ENCODE results near the gene VKORC1.

Gene VKORC1

GRCh38 chr16:31063495-31063842, 31.1 kb downstream of the VKORC1 start:
- H3K9me3 Mint-ChIP-seq, result no peaks in the 10 kb centered on the region
- peak overlapping the region; percentile 46 for H3K4me3 Mint-ChIP-seq
- CTCF ChIA-PET, result no interaction called here
- peak overlapping the region; percentile 16 for H3K27ac Mint-ChIP-seq
- H3K4me1 Mint-ChIP-seq, result peaks cover 40% of the 10 kb centered on the region
- DNase-seq, result no peak
- peaks cover 44% of the 10 kb centered on the region for H3K36me3 Mint-ChIP-seq
- no peaks in the 10 kb centered on the region for H3K27me3 Mint-ChIP-seq

GRCh38 chr16:31061813-31062440, 32.7 kb downstream of the VKORC1 start:
- Mint-ChIP-seq H3K4me1 (peaks cover 40% of the 10 kb centered on the region), H3K4me3 (no peak overlapping the region), H3K27me3 (no peaks in the 10 kb centered on the region), H3K27ac (peak overlapping the region; percentile 5), H3K36me3 (peaks cover 46% of the 10 kb centered on the region), H3K9me3 (no peaks in the 10 kb centered on the region)
- CTCF ChIA-PET, result no interaction called here
- DNase-seq, result no peak

- CTCF ChIA-PET, result no interaction called here
- Mint-ChIP-seq H3K9me3 (no peaks in the 10 kb centered on the region), H3K27ac (no peak overlapping the region), H3K27me3 (no peaks in the 10 kb centered on the region), H3K36me3 (peaks cover 46% of the 10 kb centered on the region), H3K4me3 (no peak overlapping the region), H3K4me1 (peaks cover 35% of the 10 kb centered on the region)
- DNase-seq, result no peak
Measured at GRCh38 chr16:31061126-31061812, 33.3 kb downstream of the VKORC1 start.

GRCh38 chr16:31055613-31056012, 39.0 kb downstream of the VKORC1 start:
- Mint-ChIP-seq H3K4me1 (peaks cover 5% of the 10 kb centered on the region), H3K27ac (no peak overlapping the region), H3K27me3 (peaks cover 15% of the 10 kb centered on the region), H3K36me3 (peaks cover 12% of the 10 kb centered on the region), H3K4me3 (no peak overlapping the region), H3K9me3 (no peaks in the 10 kb centered on the region)
- DNase-seq, result no peak
- CTCF ChIA-PET, result interaction anchor here (0.6 kb wide), 1 partner anchor 499 kb away, joined by 3 read pairs; no protein-coding TSS in a partner anchor

- Mint-ChIP-seq H3K27me3 (peaks cover 22% of the 10 kb centered on the region), H3K4me1 (peaks cover 5% of the 10 kb centered on the region), H3K9me3 (no peaks in the 10 kb centered on the region), H3K27ac (no peak overlapping the region), H3K36me3 (no peaks in the 10 kb centered on the region), H3K4me3 (no peak overlapping the region)
- DNase-seq, result no peak
- CTCF ChIA-PET, result no interaction called here
Measured at GRCh38 chr16:31052114-31052513, 42.5 kb downstream of the VKORC1 start.

- peaks cover 5% of the 10 kb centered on the region for H3K4me1 Mint-ChIP-seq
- no peak overlapping the region for H3K27ac Mint-ChIP-seq
- no peak for DNase-seq
- H3K36me3 Mint-ChIP-seq, result no peaks in the 10 kb centered on the region
- no peaks in the 10 kb centered on the region for H3K9me3 Mint-ChIP-seq
- H3K27me3 Mint-ChIP-seq, result peaks cover 22% of the 10 kb centered on the region
- CTCF ChIA-PET, result no interaction called here
- H3K4me3 Mint-ChIP-seq, result no peak overlapping the region
Measured at GRCh38 chr16:31050280-31051030, 44.1 kb downstream of the VKORC1 start.

GRCh38 chr16:31043898-31044481, 50.6 kb downstream of the VKORC1 start:
- Mint-ChIP-seq H3K4me1 (no peaks in the 10 kb centered on the region), H3K36me3 (peaks cover 13% of the 10 kb centered on the region), H3K27me3 (no peaks in the 10 kb centered on the region), H3K27ac (no peak overlapping the region), H3K9me3 (no peaks in the 10 kb centered on the region), H3K4me3 (no peak overlapping the region)
- CTCF ChIA-PET, result no interaction called here
- DNase-seq, result no peak

GRCh38 chr16:31043352-31043751, 51.2 kb downstream of the VKORC1 start:
- H3K4me1 Mint-ChIP-seq, result no peaks in the 10 kb centered on the region
- H3K4me3 Mint-ChIP-seq, result no peak overlapping the region
- H3K27ac Mint-ChIP-seq, result no peak overlapping the region
- H3K27me3 Mint-ChIP-seq, result no peaks in the 10 kb centered on the region
- DNase-seq, result no peak
- CTCF ChIA-PET, result no interaction called here
- no peaks in the 10 kb centered on the region for H3K9me3 Mint-ChIP-seq
- H3K36me3 Mint-ChIP-seq, result peaks cover 18% of the 10 kb centered on the region

GRCh38 chr16:31042866-31043265, 51.7 kb downstream of the VKORC1 start:
- Mint-ChIP-seq H3K27ac (no peak overlapping the region), H3K4me1 (no peaks in the 10 kb centered on the region), H3K36me3 (peaks cover 18% of the 10 kb centered on the region), H3K9me3 (no peaks in the 10 kb centered on the region), H3K27me3 (no peaks in the 10 kb centered on the region), H3K4me3 (no peak overlapping the region)
- CTCF ChIA-PET, result no interaction called here
- no peak for DNase-seq
